Cardiac muscle cell (in vitro differentiated cells and primary cell): ENCODE measurements around the gene GMPPA. TPM values are rescaled to one million over a fixed set of nuclear protein-coding genes. Genes with fewer than 3 reads are reported as not detected.

ENCODE experiments used
- DNase-seq, 2 donors: peaks; one replicate each; pipeline versions ENCODE4 v3.0.0 to v3.0.0-alpha.2; 2010 to 2017; ENCODE audit warnings: low read depth in 1 of 2, low spot score in 1 of 2
- H3K27ac ChIP-seq: fragments of 200-600 bp; sonication (generic); 2 replicates; pipeline ENCODE4 v1.5.1; 2016
- H3K27me3 ChIP-seq: fragments of 200-600 bp; sonication (generic); 2 replicates; pipeline ENCODE4 v1.6.0; 2016; ENCODE audit warnings: control low read depth
- H3K36me3 ChIP-seq: fragments of 200-600 bp; sonication (generic); 2 replicates; pipeline ENCODE4 v1.5.1; 2016; ENCODE audit warnings: control low read depth
- H3K4me1 ChIP-seq: fragments of 200-600 bp; sonication (generic); 2 replicates; pipeline ENCODE4 v1.8.1; 2017; ENCODE audit warnings: low read depth, mild to moderate bottlenecking, mixed run types
- H3K4me3 ChIP-seq: fragments of 200-600 bp; sonication (generic); 2 replicates; pipeline ENCODE4 v1.5.1; 2016; ENCODE audit warnings: mild to moderate bottlenecking
- H3K9me3 ChIP-seq: fragments of 200-600 bp; sonication (generic); 2 replicates; pipeline ENCODE4 v1.5.1; 2017; ENCODE audit warnings: low read depth, mild to moderate bottlenecking, control low read depth
- polyA plus RNA-seq: library from polyadenylated mRNA; unstranded; fragments of >200 nt; fragmentation: Nextera tagmentation; extraction: Ambion mirVana; gene quantifications from 2 replicates; pipeline ENCODE4 v1.2.1, GENCODE V29; 2016
- total RNA-seq: library from RNA; depleted of rRNA; stranded (reverse); fragments of >200 nt; gene quantifications from 2 replicates; pipeline ENCODE4 v1.2.3, GENCODE V29; 2016
- TF ChIP-seq, protein P1 (sequence below): IDR thresholded peaks from 2 replicates; pipeline ENCODE4 v1.5.1; 2012; ENCODE audit warnings: low read depth, mild to moderate bottlenecking, low read length

Gene GMPPA
- total and polyA plus RNA-seq, 2 experiments from 2014 or later: 35.0 to 67.5 TPM

GRCh38 chr2:219460424-219460926 lies 38.2 kb upstream of the GMPPA start:
- no peaks in the 10 kb centered on the region for H3K27me3 ChIP-seq
- TF ChIP-seq, protein P1, sequence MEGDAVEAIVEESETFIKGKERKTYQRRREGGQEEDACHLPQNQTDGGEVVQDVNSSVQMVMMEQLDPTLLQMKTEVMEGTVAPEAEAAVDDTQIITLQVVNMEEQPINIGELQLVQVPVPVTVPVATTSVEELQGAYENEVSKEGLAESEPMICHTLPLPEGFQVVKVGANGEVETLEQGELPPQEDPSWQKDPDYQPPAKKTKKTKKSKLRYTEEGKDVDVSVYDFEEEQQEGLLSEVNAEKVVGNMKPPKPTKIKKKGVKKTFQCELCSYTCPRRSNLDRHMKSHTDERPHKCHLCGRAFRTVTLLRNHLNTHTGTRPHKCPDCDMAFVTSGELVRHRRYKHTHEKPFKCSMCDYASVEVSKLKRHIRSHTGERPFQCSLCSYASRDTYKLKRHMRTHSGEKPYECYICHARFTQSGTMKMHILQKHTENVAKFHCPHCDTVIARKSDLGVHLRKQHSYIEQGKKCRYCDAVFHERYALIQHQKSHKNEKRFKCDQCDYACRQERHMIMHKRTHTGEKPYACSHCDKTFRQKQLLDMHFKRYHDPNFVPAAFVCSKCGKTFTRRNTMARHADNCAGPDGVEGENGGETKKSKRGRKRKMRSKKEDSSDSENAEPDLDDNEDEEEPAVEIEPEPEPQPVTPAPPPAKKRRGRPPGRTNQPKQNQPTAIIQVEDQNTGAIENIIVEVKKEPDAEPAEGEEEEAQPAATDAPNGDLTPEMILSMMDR: no peak
- H3K9me3 ChIP-seq: no peaks in the 10 kb centered on the region
- peak overlapping the region; percentile 93 for H3K27ac ChIP-seq
- H3K4me1 ChIP-seq: peaks cover 48% of the 10 kb centered on the region
- peaks cover 22% of the 10 kb centered on the region for H3K36me3 ChIP-seq
- H3K4me3 ChIP-seq: peak overlapping the region; percentile 18
- DNase-seq: peak; percentile 92 to 96

- TF ChIP-seq, protein P1: no peak
- Histone ChIP-seq H3K27ac (peak overlapping the region; percentile 93), H3K36me3 (peaks cover 25% of the 10 kb centered on the region), H3K9me3 (no peaks in the 10 kb centered on the region), H3K4me3 (peak overlapping the region; percentile 18), H3K27me3 (no peaks in the 10 kb centered on the region), H3K4me1 (peaks cover 48% of the 10 kb centered on the region)
- DNase-seq: peak; percentile 41 to 49
Observed at GRCh38 chr2:219461047-219461514, 37.6 kb upstream of the GMPPA start.

DNA sequence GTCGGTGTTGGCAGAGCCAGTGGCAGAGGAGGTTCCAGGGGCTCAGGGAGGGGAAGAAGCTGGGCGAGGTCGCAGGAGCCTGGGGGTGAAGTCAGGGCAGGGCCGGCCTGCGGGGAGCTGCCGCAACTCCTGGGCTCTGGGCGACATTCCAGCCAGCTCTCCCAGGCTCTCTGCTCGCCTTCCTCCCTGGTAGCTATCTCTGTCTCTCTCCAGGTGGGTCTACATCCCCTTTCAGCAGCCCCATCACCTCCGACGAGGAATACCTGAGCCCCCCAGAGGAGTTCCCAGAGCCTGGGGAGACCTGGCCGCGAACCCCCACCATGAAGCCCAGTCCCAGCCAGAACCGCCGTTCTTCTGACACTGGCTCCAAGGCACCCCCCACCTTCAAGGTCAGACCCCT lies 37.0 kb upstream of the GMPPA start:
- H3K27ac ChIP-seq: peak overlapping the region; percentile 93
- no peaks in the 10 kb centered on the region for H3K9me3 ChIP-seq
- no peak for DNase-seq
- H3K36me3 ChIP-seq: peaks cover 29% of the 10 kb centered on the region
- peak overlapping the region; percentile 18 for H3K4me3 ChIP-seq
- TF ChIP-seq, protein P1: no peak
- no peaks in the 10 kb centered on the region for H3K27me3 ChIP-seq
- H3K4me1 ChIP-seq: peaks cover 48% of the 10 kb centered on the region

- peaks cover 32% of the 10 kb centered on the region for H3K36me3 ChIP-seq
- no peaks in the 10 kb centered on the region for H3K9me3 ChIP-seq
- no peak for DNase-seq
- no peak overlapping the region for H3K4me3 ChIP-seq
- H3K4me1 ChIP-seq: peaks cover 48% of the 10 kb centered on the region
- TF ChIP-seq, protein P1: no peak
- no peaks in the 10 kb centered on the region for H3K27me3 ChIP-seq
- no peak overlapping the region for H3K27ac ChIP-seq
Observed at GRCh38 chr2:219462349-219462748, 36.3 kb upstream of the GMPPA start.

GRCh38 chr2:219464286-219465032 lies 34.2 kb upstream of the GMPPA start:
- no peaks in the 10 kb centered on the region for H3K9me3 ChIP-seq
- no peak overlapping the region for H3K4me3 ChIP-seq
- peaks cover 30% of the 10 kb centered on the region for H3K4me1 ChIP-seq
- TF ChIP-seq, protein P1: no peak
- no peaks in the 10 kb centered on the region for H3K27me3 ChIP-seq
- no peak for DNase-seq
- H3K36me3 ChIP-seq: peaks cover 45% of the 10 kb centered on the region
- peak overlapping the region; percentile 34 for H3K27ac ChIP-seq
